A673 (cell line): Measurements from ENCODE around the gene TGM2.

Experiments used
- CTCF ChIP-seq: fragments of 300-800, 200-600 bp; sonication (generic); conservative IDR thresholded peaks from 2 replicates; pipeline ENCODE4 v1.5.1; 2017; ENCODE audit warnings: low read depth, mild to moderate bottlenecking, antibody characterized with exemption, low read length, moderate library complexity, mixed read lengths
- EZH2 ChIP-seq: fragments of 200-600 bp; sonication (generic); IDR thresholded peaks from 2 replicates; pipeline ENCODE4 v1.6.1; 2017; ENCODE audit warnings: borderline replicate concordance, low read depth, mild to moderate bottlenecking, mixed read lengths, antibody characterized with exemption, low read length; ENCODE audit not compliant: poor library complexity, severe bottlenecking

- no peak for TF ChIP-seq EZH2
- no peak for TF ChIP-seq CTCF
These were observed 25.7 kb downstream of the TGM2 start for GRCh38 chr20:38139156-38139912.
